Keratinocyte (primary cell): ENCODE measurements around the gene NHLRC1. TPM values are rescaled to one million over a fixed set of nuclear protein-coding genes. Genes with fewer than 3 reads are reported as not detected.

ENCODE experiments used
- DNase-seq: peaks from one replicate; pipeline ENCODE4 v3.0.0-alpha.2; 2011; ENCODE audit warnings: low read depth, missing footprints, low spot score
- FAIRE-seq: peaks from 2 replicates; lab custom pipeline; 2011; peaks lifted over from hg19 to GRCh38; lab: Jason Lieb, UNC
- H2AFZ ChIP-seq: 2 replicates; pipeline ENCODE4 v1.6.0; 2012; ENCODE audit warnings: low read length, control low read depth, inconsistent platforms; ENCODE audit not compliant: control insufficient read depth
- H3K27ac ChIP-seq: 2 replicates; pipeline ENCODE4 v1.5.1; 2011; ENCODE audit warnings: low read length; ENCODE audit not compliant: control insufficient read depth, insufficient read depth
- H3K27me3 ChIP-seq: 3 replicates; pipeline ENCODE4 v1.6.0; 2011; ENCODE audit warnings: low read length; ENCODE audit not compliant: control insufficient read depth, insufficient read depth; ENCODE audit errors: extremely low read depth
- H3K36me3 ChIP-seq, 2 experiments: 2 replicates in 1 of 2; 3 replicates in 1 of 2; pipeline ENCODE4 v1.5.1; 2011; ENCODE audit warnings: low read length in 2 of 2, mild to moderate bottlenecking in 1 of 2; ENCODE audit not compliant: control insufficient read depth in 2 of 2, insufficient read depth in 2 of 2; ENCODE audit errors: extremely low read depth in 1 of 2
- H3K4me1 ChIP-seq: 3 replicates; pipeline ENCODE4 v1.5.1; 2011; ENCODE audit warnings: low read length; ENCODE audit not compliant: control insufficient read depth, insufficient read depth; ENCODE audit errors: extremely low read depth
- H3K4me2 ChIP-seq: 3 replicates; pipeline ENCODE4 v1.6.0; 2011; ENCODE audit warnings: low read depth, low read length; ENCODE audit not compliant: control insufficient read depth, insufficient read depth; ENCODE audit errors: extremely low read depth
- H3K4me3 ChIP-seq, 3 experiments: fragments of 200-600 bp in 1 of 3; sonication (generic) in 1 of 3; 2 replicates in 2 of 3; 3 replicates in 1 of 3; pipeline ENCODE4 v1.5.1; 2011 to 2016; ENCODE audit warnings: low read length in 3 of 3, mild to moderate bottlenecking in 3 of 3, control low read depth in 2 of 3, inconsistent platforms in 1 of 3, low read depth in 1 of 3, mixed read lengths in 1 of 3, mixed run types in 1 of 3, moderate library complexity in 1 of 3; ENCODE audit not compliant: control insufficient read depth in 2 of 3, insufficient read depth in 2 of 3; ENCODE audit errors: extremely low read depth in 1 of 3
- H3K79me2 ChIP-seq: 2 replicates; pipeline ENCODE4 v1.6.0; 2012; ENCODE audit warnings: low read length; ENCODE audit not compliant: control insufficient read depth, insufficient read depth
- H3K9ac ChIP-seq: 3 replicates; pipeline ENCODE4 v1.6.0; 2011; ENCODE audit warnings: low read length; ENCODE audit not compliant: control insufficient read depth, insufficient read depth; ENCODE audit errors: extremely low read depth
- H3K9me1 ChIP-seq: 3 replicates; pipeline ENCODE4 v1.6.0; 2011; ENCODE audit warnings: low read length; ENCODE audit not compliant: control insufficient read depth, insufficient read depth; ENCODE audit errors: extremely low read depth
- H3K9me3 ChIP-seq: 2 replicates; pipeline ENCODE4 v1.5.1; 2012; ENCODE audit warnings: low read depth, low read length; ENCODE audit not compliant: control insufficient read depth
- H4K20me1 ChIP-seq: 3 replicates; pipeline ENCODE4 v1.6.0; 2011; ENCODE audit warnings: low read length; ENCODE audit not compliant: control insufficient read depth, insufficient read depth; ENCODE audit errors: extremely low read depth
- EZH2 ChIP-seq: IDR thresholded peaks from one replicate; pipeline ENCODE4 v1.6.1; 2012; ENCODE audit warnings: inconsistent platforms, mild to moderate bottlenecking, low read length, moderate library complexity
- dilution Hi-C: fragments of 300-500 bp; cut with MboI; formaldehyde crosslinking; loops from one replicate; pipeline ENCODE4 v1.7.0; 2020; ENCODE audit warnings: low sequenced_read_pairs; ENCODE audit not compliant: extremely low pct_ligation_motif_present
- polyA plus RNA-seq, 5 experiments: library from polyadenylated mRNA; depleted of rRNA in 3 of 5; stranded (reverse) in 3 of 5; stranded (forward) in 1 of 5; unstranded in 1 of 5; fragments of >200 nt; gene quantifications; 1 replicate in 1 of 5; 2 replicates in 3 of 5; 3 replicates in 1 of 5; pipeline versions ENCODE4 v1.2.1 to v1.2.3, GENCODE V29; 2011 to 2012; ENCODE audit warnings: missing spikeins in 2 of 5, low read depth in 1 of 5, low replicate concordance in 1 of 5
- TF ChIP-seq, protein P1 (sequence below), 3 experiments: IDR thresholded peaks in 1 of 3; conservative IDR thresholded peaks in 1 of 3; optimal IDR thresholded peaks in 1 of 3; 2 replicates in 2 of 3; 3 replicates in 1 of 3; pipeline versions ENCODE3 to v1.5.1; 2011; ENCODE audit warnings: low read length in 3 of 3, mild to moderate bottlenecking in 3 of 3, moderate library complexity in 2 of 3, control low read depth in 1 of 3, inconsistent platforms in 1 of 3; ENCODE audit not compliant: insufficient read depth in 2 of 3; ENCODE audit errors: extremely low read depth in 1 of 3

NHLRC1 gene
- polyA plus RNA-seq, 1 donor (not counting 4 experiments of a cell fraction or from before 2014, with no cell fraction given), result 1.2 TPM

DNA sequence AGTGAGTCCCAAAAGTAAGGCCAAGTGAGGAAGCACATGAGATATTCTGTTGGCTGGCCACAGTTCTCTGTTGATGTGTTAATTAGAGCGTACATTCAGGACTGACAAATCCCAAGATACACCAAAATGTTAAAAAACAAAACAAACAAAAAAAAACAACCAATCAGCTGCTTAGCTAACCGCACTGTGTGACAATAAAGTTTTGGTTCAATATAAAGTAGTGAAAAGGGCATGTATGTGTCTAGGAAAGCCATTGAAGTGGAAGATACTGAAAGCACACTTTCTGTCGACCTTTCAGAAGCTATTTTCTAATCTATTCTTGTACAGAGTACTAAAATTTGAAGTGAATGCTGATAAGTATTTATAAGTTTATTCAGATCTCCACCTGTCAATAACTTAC lies 26.1 kb downstream of the NHLRC1 start:
- dilution Hi-C loops, result no loop called here
- no peaks in the 10 kb centered on the region for H3K79me2 ChIP-seq
- H4K20me1 ChIP-seq, result no peaks in the 10 kb centered on the region
- no peaks in the 10 kb centered on the region for H3K4me1 ChIP-seq
- no peak overlapping the region for H3K4me2 ChIP-seq
- DNase-seq (no peak), FAIRE-seq (no peak)
- no peaks in the 10 kb centered on the region for H3K9me1 ChIP-seq
- no peak overlapping the region for H2AFZ ChIP-seq
- TF ChIP-seq, protein P1, sequence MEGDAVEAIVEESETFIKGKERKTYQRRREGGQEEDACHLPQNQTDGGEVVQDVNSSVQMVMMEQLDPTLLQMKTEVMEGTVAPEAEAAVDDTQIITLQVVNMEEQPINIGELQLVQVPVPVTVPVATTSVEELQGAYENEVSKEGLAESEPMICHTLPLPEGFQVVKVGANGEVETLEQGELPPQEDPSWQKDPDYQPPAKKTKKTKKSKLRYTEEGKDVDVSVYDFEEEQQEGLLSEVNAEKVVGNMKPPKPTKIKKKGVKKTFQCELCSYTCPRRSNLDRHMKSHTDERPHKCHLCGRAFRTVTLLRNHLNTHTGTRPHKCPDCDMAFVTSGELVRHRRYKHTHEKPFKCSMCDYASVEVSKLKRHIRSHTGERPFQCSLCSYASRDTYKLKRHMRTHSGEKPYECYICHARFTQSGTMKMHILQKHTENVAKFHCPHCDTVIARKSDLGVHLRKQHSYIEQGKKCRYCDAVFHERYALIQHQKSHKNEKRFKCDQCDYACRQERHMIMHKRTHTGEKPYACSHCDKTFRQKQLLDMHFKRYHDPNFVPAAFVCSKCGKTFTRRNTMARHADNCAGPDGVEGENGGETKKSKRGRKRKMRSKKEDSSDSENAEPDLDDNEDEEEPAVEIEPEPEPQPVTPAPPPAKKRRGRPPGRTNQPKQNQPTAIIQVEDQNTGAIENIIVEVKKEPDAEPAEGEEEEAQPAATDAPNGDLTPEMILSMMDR (optimal IDR thresholded peaks at IDR 0.05 in 1 of 3, IDR thresholded peaks at IDR 0.05 in 1 of 3, conservative IDR thresholded peaks at IDR 0.05 in 1 of 3; ENCODE audit: extremely low read depth in 1 of 3, insufficient read depth in 2 of 3, low read length in 3 of 3), result no peak
- no peak overlapping the region for H3K9ac ChIP-seq
- no peaks in the 10 kb centered on the region for H3K36me3 ChIP-seq
- H3K27ac ChIP-seq, result no peak overlapping the region
- H3K4me3 ChIP-seq, result no peak overlapping the region
- no peaks in the 10 kb centered on the region for H3K9me3 ChIP-seq
- no peaks in the 10 kb centered on the region for H3K27me3 ChIP-seq

DNA sequence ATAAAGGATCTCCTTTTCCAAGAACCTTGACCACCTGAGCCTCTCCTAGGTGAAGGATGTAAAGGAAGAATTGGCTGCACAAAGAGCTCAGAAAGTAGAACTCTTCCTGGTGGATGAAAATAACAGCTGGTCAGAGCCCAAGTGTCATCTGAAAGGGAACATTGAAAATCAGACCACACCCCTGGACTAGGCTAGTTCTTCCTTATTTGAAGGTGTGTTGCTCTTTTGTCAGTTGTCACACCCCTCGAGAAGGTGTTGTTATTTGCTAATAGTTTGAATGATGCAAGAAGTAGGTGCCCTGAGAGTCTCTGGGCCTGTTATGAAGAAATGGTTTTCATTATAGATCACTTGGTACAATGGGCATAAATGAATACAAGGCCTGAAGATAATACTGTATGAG lies 31.1 kb downstream of the NHLRC1 start:
- peaks cover 5% of the 10 kb centered on the region for H3K9me3 ChIP-seq
- FAIRE-seq (no peak), DNase-seq (no peak)
- H3K36me3 ChIP-seq, result no peaks in the 10 kb centered on the region
- no peaks in the 10 kb centered on the region for H3K79me2 ChIP-seq
- no peak overlapping the region for H3K27ac ChIP-seq
- no peaks in the 10 kb centered on the region for H3K9me1 ChIP-seq
- no peak overlapping the region for H3K4me2 ChIP-seq
- H4K20me1 ChIP-seq, result no peaks in the 10 kb centered on the region
- H3K9ac ChIP-seq, result no peak overlapping the region
- TF ChIP-seq, protein P1 (optimal IDR thresholded peaks at IDR 0.05 in 1 of 3, IDR thresholded peaks at IDR 0.05 in 1 of 3, conservative IDR thresholded peaks at IDR 0.05 in 1 of 3; ENCODE audit: extremely low read depth in 1 of 3, insufficient read depth in 2 of 3, low read length in 3 of 3), result no peak
- no peak for TF ChIP-seq EZH2
- H3K4me3 ChIP-seq, result no peak overlapping the region
- dilution Hi-C loops, result no loop called here
- H3K27me3 ChIP-seq, result no peaks in the 10 kb centered on the region
- H2AFZ ChIP-seq, result no peak overlapping the region
- no peaks in the 10 kb centered on the region for H3K4me1 ChIP-seq
